Neural progenitor cell (in vitro differentiated cells): ENCODE results near the gene LIG4.

Experiments
- EZH2phosphoT487 ChIP-seq: fragments of 200-600 bp; sonication (generic); IDR thresholded peaks from 2 replicates; pipeline ENCODE4 v1.6.1; 2017; ENCODE audit warnings: antibody characterized with exemption
- TF ChIP-seq, protein P1 (sequence below): fragments of 200-600 bp; sonication (generic); IDR thresholded peaks from 2 replicates; pipeline ENCODE4 v1.5.1; 2017; ENCODE audit warnings: antibody characterized with exemption, mild to moderate bottlenecking

DNA sequence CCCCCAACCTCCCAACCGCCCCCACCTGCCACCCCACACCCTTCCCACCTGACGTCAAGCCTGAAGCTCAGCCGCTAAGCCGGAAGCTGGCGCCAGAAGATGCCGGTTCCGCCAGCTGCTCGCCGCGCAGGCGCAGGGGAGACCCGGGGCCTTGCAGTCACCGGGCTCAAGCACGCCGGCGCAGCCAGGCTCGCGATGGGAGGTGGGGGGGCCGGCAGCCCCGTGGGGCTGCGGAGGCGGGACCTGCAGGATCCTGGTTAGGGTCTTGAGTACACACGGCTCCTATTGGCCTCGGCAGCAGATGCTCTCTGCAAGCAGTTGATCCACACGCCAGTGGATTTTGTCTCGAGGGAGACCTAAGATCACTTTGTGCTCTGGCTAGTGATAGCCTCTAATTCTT is at the start of gene LIG4:
- TF ChIP-seq, protein P1, sequence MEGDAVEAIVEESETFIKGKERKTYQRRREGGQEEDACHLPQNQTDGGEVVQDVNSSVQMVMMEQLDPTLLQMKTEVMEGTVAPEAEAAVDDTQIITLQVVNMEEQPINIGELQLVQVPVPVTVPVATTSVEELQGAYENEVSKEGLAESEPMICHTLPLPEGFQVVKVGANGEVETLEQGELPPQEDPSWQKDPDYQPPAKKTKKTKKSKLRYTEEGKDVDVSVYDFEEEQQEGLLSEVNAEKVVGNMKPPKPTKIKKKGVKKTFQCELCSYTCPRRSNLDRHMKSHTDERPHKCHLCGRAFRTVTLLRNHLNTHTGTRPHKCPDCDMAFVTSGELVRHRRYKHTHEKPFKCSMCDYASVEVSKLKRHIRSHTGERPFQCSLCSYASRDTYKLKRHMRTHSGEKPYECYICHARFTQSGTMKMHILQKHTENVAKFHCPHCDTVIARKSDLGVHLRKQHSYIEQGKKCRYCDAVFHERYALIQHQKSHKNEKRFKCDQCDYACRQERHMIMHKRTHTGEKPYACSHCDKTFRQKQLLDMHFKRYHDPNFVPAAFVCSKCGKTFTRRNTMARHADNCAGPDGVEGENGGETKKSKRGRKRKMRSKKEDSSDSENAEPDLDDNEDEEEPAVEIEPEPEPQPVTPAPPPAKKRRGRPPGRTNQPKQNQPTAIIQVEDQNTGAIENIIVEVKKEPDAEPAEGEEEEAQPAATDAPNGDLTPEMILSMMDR: no peak
- TF ChIP-seq EZH2phosphoT487: no peak
